HEK293T (cell line): ENCODE data around the gene TOMM40L.

Experiments used
- FOXM1 ChIP-seq: fragments of 450-650 bp; IDR thresholded peaks from 2 replicates; pipeline ENCODE4 v1.6.1; 2017; ENCODE audit warnings: mild to moderate bottlenecking, borderline replicate concordance
- L3MBTL2 ChIP-seq: fragments of 450-650 bp; conservative IDR thresholded peaks from 2 replicates; pipeline ENCODE4 v1.6.1; 2016; ENCODE audit warnings: mild to moderate bottlenecking
- SP1 ChIP-seq: fragments of 450-650 bp; IDR thresholded peaks from 2 replicates; pipeline ENCODE4 v1.6.1; 2017
- ZNF384 ChIP-seq: fragments of 450-650 bp; IDR thresholded peaks from 2 replicates; pipeline ENCODE4 v1.6.1; 2016

GRCh38 chr1:161238039-161238473 lies 12.2 kb downstream of the TOMM40L start, which contains the start of gene NR1I3:
- TF ChIP-seq SP1 = no peak
- no peak for TF ChIP-seq ZNF384
- TF ChIP-seq L3MBTL2 = no peak
- no peak for TF ChIP-seq FOXM1
